ENCODE results near the gene LRRC4. TPM values are rescaled to one million over a fixed set of nuclear protein-coding genes. Genes with fewer than 3 reads are reported as not detected.

Gene LRRC4
- polyA plus RNA-seq, 1 donor = 2.1 TPM

DNA sequence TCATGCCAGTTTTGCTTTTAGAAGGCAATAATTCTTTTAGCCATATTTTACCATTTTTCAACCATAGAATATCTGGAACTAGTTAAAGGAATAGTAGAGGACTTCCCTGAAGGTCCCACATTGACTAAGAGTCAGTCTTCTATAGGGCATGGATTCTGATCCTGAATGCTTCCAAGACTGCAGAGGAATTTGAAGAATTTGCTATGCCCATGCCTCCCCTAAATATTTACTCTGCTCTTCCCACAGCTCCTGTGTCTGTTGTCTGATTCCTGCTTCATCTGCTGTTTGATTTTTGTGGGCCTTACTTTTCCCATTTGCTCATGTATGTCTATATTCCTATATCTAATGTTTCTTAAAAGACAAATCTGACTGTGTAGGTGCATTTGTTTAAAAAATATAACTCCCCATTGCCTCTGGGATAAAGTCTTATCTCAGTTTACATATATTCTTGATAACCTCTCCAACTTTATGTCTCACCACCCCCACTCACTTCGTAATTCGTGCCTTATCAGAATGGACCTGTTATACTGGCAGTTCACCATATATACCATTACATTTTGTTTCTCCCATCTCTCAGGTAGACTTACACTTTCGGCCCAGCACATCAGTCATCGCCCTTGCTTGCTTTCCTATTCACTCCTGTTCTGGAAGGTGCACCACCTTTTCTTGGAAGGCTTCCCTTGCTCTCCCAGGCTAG lies 33.9 kb downstream of the LRRC4 start:
- 54% methylated on average over 3 of the region's 4 CpGs for WGBS (ENCODE audit: insufficient coverage, low lambda C conversion rate)
- Histone ChIP-seq H3K4me1 (ENCODE audit: control insufficient read depth, insufficient read depth, low read length) (peaks cover 10% of the 10 kb centered on the region), H3K4me3 (ENCODE audit: low read length) (no peak overlapping the region), H3K36me3 (ENCODE audit: control insufficient read depth, insufficient read depth, low read length) (peaks cover 13% of the 10 kb centered on the region), H3K27ac (ENCODE audit: low read length) (no peak overlapping the region), H3K27me3 (ENCODE audit: control insufficient read depth, insufficient read depth, low read length) (no peaks in the 10 kb centered on the region), H3K9me3 (ENCODE audit: control insufficient read depth, low read depth, low read length) (no peaks in the 10 kb centered on the region)
- no peak for DNase-seq

DNA sequence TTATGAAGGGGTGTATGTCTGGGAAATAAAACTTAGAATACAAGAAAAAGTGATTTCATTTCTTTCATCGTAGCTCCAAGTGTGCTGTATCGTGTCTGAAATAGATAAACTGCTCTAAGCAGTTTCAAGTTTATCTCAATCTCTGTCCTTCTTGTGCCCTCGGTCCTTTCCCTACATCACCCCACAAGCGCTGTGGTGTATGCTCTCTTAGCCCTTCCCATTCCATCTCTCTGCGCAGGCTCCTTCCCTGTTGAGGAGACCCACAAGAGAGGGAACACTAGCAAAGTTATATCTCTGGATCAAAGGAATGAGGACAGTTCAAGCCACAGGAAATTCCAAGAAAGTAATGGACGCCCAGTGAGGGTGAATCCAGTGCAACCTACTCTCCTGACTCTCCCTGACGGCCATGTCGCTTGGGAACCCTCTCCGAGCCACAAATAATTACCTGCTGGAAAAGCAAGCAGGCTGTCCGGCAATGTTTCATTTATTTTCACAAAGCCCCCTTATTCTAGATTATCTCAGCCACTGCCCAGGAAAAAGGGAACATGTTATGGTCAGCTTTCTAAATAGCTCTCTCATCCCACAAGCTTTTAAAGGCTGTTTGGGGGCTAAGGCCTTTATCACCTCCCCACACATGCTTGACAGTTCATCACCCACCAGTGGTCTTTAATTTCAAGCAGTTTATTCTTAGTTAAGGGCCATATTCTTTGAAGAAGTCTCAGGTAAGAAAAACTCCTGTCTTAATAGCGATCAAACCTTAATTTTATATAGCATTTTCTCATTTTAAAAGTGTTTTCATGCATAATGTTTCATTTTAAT lies 34.8 kb downstream of the LRRC4 start:
- no CpG with 5 or more reads among the region's 11 CpGs for WGBS (ENCODE audit: insufficient coverage, low lambda C conversion rate)
- DNase-seq = no peak
- no peak overlapping the region for H3K27ac ChIP-seq (ENCODE audit: low read length)

DNA sequence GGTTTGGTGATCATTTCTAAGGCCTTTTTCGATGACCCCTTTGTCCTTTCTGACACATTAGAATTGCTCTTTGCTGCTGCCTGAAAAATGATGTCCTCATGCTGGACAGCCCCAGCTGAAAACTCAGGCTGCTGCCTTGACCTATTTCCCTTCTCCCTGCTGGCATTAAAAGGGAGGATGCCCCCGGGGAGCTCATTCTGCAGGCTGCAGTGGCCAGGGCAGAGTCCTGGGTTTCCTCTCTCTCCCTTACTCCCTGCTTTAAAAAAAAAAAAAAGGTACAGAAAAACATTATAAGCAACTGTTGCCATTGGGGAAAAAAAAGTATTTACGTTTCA lies 35.4 kb downstream of the LRRC4 start:
- no peaks in the 10 kb centered on the region for H3K27me3 ChIP-seq (ENCODE audit: control insufficient read depth, insufficient read depth, low read length)
- no peak overlapping the region for H3K4me3 ChIP-seq (ENCODE audit: low read length)
- H3K27ac ChIP-seq (ENCODE audit: low read length) = no peak overlapping the region
- DNase-seq = no peak
- H3K4me1 ChIP-seq (ENCODE audit: control insufficient read depth, insufficient read depth, low read length) = peaks cover 10% of the 10 kb centered on the region
- no peaks in the 10 kb centered on the region for H3K9me3 ChIP-seq (ENCODE audit: control insufficient read depth, low read depth, low read length)
- WGBS (ENCODE audit: insufficient coverage, low lambda C conversion rate) = 44% methylated on average over 3 of the region's 3 CpGs
- H3K36me3 ChIP-seq (ENCODE audit: control insufficient read depth, insufficient read depth, low read length) = peaks cover 25% of the 10 kb centered on the region

More for the DNA sequence above, 34.8 kb downstream of the LRRC4 start:
- peaks cover 10% of the 10 kb centered on the region for H3K4me1 ChIP-seq (ENCODE audit: control insufficient read depth, insufficient read depth, low read length)
- no peaks in the 10 kb centered on the region for H3K27me3 ChIP-seq (ENCODE audit: control insufficient read depth, insufficient read depth, low read length)
- no peaks in the 10 kb centered on the region for H3K9me3 ChIP-seq (ENCODE audit: control insufficient read depth, low read depth, low read length)
- H3K4me3 ChIP-seq (ENCODE audit: low read length) = no peak overlapping the region
- peaks cover 19% of the 10 kb centered on the region for H3K36me3 ChIP-seq (ENCODE audit: control insufficient read depth, insufficient read depth, low read length)

DNA sequence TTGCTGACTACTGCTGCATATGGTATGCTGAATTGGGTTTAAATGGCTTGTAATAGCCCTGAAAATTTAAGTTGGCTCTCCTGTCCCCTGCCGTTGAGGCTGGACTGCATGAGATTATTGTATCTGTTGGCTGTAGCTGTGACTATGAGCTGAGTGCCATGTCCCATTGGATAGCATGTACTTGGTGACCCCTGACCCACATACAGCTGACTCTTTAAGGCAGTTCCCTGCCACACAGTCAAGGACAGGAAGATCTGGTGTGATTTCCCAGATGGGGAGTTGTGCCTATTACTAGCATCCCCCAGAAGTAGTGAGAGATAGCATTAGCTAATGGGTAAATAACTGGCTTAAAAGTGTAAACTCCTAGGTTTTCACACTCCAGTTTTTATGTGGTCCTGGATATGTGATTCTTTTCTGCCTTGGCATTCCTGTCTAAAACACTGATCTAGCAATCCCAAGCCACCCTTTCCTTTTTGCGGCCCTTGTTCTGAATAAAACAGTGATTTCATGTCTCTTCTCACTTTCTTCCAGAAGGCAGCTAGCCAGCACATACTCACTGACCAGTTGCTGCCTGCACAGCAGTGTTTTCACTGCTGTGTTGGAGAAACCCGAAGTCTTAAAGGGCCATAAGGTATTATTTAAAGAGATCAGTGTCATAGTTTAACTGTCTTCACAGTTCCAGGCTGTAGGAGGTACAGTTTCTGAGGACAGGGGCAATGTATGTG lies 35.9 kb downstream of the LRRC4 start:
- Histone ChIP-seq H3K9me3 (ENCODE audit: control insufficient read depth, low read depth, low read length) (no peaks in the 10 kb centered on the region), H3K4me3 (ENCODE audit: low read length) (no peak overlapping the region), H3K36me3 (ENCODE audit: control insufficient read depth, insufficient read depth, low read length) (peaks cover 29% of the 10 kb centered on the region), H3K27me3 (ENCODE audit: control insufficient read depth, insufficient read depth, low read length) (no peaks in the 10 kb centered on the region), H3K27ac (ENCODE audit: low read length) (no peak overlapping the region), H3K4me1 (ENCODE audit: control insufficient read depth, insufficient read depth, low read length) (peaks cover 7% of the 10 kb centered on the region)
- DNase-seq = no peak
- no CpG with 5 or more reads among the region's 3 CpGs for WGBS (ENCODE audit: insufficient coverage, low lambda C conversion rate)

- Histone ChIP-seq H3K4me3 (ENCODE audit: low read length) (no peak overlapping the region), H3K27ac (ENCODE audit: low read length) (no peak overlapping the region), H3K36me3 (ENCODE audit: control insufficient read depth, insufficient read depth, low read length) (peaks cover 29% of the 10 kb centered on the region), H3K27me3 (ENCODE audit: control insufficient read depth, insufficient read depth, low read length) (no peaks in the 10 kb centered on the region), H3K4me1 (ENCODE audit: control insufficient read depth, insufficient read depth, low read length) (no peaks in the 10 kb centered on the region), H3K9me3 (ENCODE audit: control insufficient read depth, low read depth, low read length) (no peaks in the 10 kb centered on the region)
- no peak for DNase-seq
- WGBS (ENCODE audit: insufficient coverage, low lambda C conversion rate) = 93% methylated on average over 3 of the region's 5 CpGs
Measured at GRCh38 chr7:127993987-127994386, 37.2 kb downstream of the LRRC4 start.

- WGBS (ENCODE audit: insufficient coverage, low lambda C conversion rate) = 100% methylated on average over 1 of the region's 6 CpGs
- Histone ChIP-seq H3K9me3 (ENCODE audit: control insufficient read depth, low read depth, low read length) (no peaks in the 10 kb centered on the region), H3K4me3 (ENCODE audit: low read length) (no peak overlapping the region), H3K27me3 (ENCODE audit: control insufficient read depth, insufficient read depth, low read length) (no peaks in the 10 kb centered on the region), H3K4me1 (ENCODE audit: control insufficient read depth, insufficient read depth, low read length) (no peaks in the 10 kb centered on the region), H3K27ac (ENCODE audit: low read length) (no peak overlapping the region), H3K36me3 (ENCODE audit: control insufficient read depth, insufficient read depth, low read length) (peaks cover 29% of the 10 kb centered on the region)
- DNase-seq = no peak
Measured at GRCh38 chr7:127993317-127993716, 37.9 kb downstream of the LRRC4 start.

DNA sequence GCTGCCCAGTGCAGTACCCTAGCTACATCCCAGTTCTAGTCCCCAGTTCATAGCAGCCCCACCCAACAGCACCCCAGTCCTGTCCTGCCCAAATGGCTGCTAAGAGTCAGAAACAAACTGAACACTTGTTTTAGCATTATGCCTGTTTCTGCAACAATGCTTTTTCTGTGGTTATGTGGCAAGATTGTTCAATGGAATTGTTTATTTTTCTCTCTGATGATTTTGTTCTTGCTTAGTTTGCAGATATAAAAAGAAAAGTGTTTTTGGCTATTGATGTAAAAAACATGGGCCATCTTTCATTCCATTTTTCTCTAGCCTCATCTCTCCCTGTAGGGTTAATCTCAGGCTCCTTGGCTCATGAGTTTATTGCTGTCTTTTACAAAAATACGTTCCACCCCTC lies 42.5 kb downstream of the LRRC4 start:
- H3K4me3 ChIP-seq (ENCODE audit: low read length) = no peak overlapping the region
- H3K36me3 ChIP-seq (ENCODE audit: control insufficient read depth, insufficient read depth, low read length) = peaks cover 21% of the 10 kb centered on the region
- no peaks in the 10 kb centered on the region for H3K9me3 ChIP-seq (ENCODE audit: control insufficient read depth, low read depth, low read length)
- WGBS (ENCODE audit: insufficient coverage, low lambda C conversion rate) = no CpG with 5 or more reads among the region's 1 CpG
- no peak for DNase-seq
- H3K4me1 ChIP-seq (ENCODE audit: control insufficient read depth, insufficient read depth, low read length) = peaks cover 4% of the 10 kb centered on the region
- no peak overlapping the region for H3K27ac ChIP-seq (ENCODE audit: low read length)
- no peaks in the 10 kb centered on the region for H3K27me3 ChIP-seq (ENCODE audit: control insufficient read depth, insufficient read depth, low read length)

GRCh38 chr7:127986581-127987521 lies 44.4 kb downstream of the LRRC4 start:
- Histone ChIP-seq H3K4me3 (ENCODE audit: low read length) (no peak overlapping the region), H3K9me3 (ENCODE audit: control insufficient read depth, low read depth, low read length) (no peaks in the 10 kb centered on the region), H3K4me1 (ENCODE audit: control insufficient read depth, insufficient read depth, low read length) (peaks cover 4% of the 10 kb centered on the region), H3K36me3 (ENCODE audit: control insufficient read depth, insufficient read depth, low read length) (peaks cover 11% of the 10 kb centered on the region), H3K27me3 (ENCODE audit: control insufficient read depth, insufficient read depth, low read length) (no peaks in the 10 kb centered on the region), H3K27ac (ENCODE audit: low read length) (no peak overlapping the region)
- DNase-seq = peak in 1 of 2 donors; percentile 30
- WGBS (ENCODE audit: insufficient coverage, low lambda C conversion rate) = 17% methylated on average over 2 of the region's 4 CpGs

DNA sequence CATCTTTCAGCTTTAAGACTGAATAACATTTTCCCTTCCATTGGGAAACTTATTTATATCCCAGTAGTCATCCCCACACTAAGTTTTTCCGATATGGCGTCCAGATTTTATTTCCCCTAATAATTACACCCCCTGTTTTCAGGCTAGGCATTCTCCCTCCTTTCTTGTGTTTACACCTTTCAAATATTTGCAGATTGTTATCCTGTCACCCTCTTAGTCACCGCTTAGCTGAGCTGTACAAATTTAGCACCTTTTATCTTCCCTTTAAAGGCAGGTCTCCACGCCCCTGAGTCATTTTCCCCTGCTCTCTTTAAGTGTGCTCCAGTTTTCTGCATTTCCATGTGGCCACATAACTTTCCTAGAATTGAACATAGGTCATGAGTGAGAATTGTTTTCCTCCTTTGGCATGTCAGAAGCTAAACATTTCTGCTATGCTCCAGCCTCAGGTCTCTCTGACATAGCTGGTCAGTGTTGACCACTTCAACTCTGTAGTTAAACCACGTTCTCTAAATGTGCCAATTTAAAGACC lies 47.4 kb downstream of the LRRC4 start:
- Histone ChIP-seq H3K27ac (ENCODE audit: low read length) (no peak overlapping the region), H3K9me3 (ENCODE audit: control insufficient read depth, low read depth, low read length) (peaks cover 4% of the 10 kb centered on the region), H3K4me3 (ENCODE audit: low read length) (no peak overlapping the region), H3K36me3 (ENCODE audit: control insufficient read depth, insufficient read depth, low read length) (no peaks in the 10 kb centered on the region), H3K27me3 (ENCODE audit: control insufficient read depth, insufficient read depth, low read length) (no peaks in the 10 kb centered on the region), H3K4me1 (ENCODE audit: control insufficient read depth, insufficient read depth, low read length) (peaks cover 4% of the 10 kb centered on the region)
- WGBS (ENCODE audit: insufficient coverage, low lambda C conversion rate) = 80% methylated on average over 1 of the region's 5 CpGs
- no peak for DNase-seq
